Spinal cord (tissue), 10 donors: ENCODE data around the gene SRPX. TPM values are rescaled to one million over a fixed set of nuclear protein-coding genes. Genes with fewer than 3 reads are reported as not detected.

ENCODE experiments used
- DNase-seq, 6 donors: peaks; one replicate each; pipeline versions ENCODE4 v3.0.0 to v3.0.0-alpha.2; 2013 to 2015; ENCODE audit warnings: low spot score in 6 of 6, low read depth in 4 of 6
- H3K27ac ChIP-seq: one replicate; pipeline ENCODE4 v1.5.1; 2013; ENCODE audit warnings: low read depth, low read length, control low read depth
- H3K27me3 ChIP-seq: one replicate; pipeline ENCODE4 v1.6.1; 2013; ENCODE audit warnings: low read length; ENCODE audit not compliant: control insufficient read depth, insufficient read depth
- H3K36me3 ChIP-seq: one replicate; pipeline ENCODE4 v1.6.1; 2013; ENCODE audit warnings: low read length; ENCODE audit not compliant: control insufficient read depth, insufficient read depth
- H3K4me1 ChIP-seq: one replicate; pipeline ENCODE4 v1.6.1; 2013; ENCODE audit warnings: low read length; ENCODE audit not compliant: control insufficient read depth, insufficient read depth
- H3K4me3 ChIP-seq: one replicate; pipeline ENCODE4 v1.5.1; 2013; ENCODE audit warnings: low read depth, low read length, control low read depth
- H3K9me3 ChIP-seq: one replicate; pipeline ENCODE4 v1.6.1; 2013; ENCODE audit warnings: low read length; ENCODE audit not compliant: control insufficient read depth, insufficient read depth
- WGBS: methylation state at CpG from one replicate; pipeline ENCODE4 v1.1.5; 2013; ENCODE audit warnings: missing lambda C conversion rate; ENCODE audit not compliant: insufficient coverage; 5-methylcytosine and 5-hydroxymethylcytosine counted together
- polyA plus RNA-seq, 2 donors: library from polyadenylated mRNA; unstranded; fragments of 120-200 nt; gene quantifications; one replicate each; pipeline ENCODE4 v1.2.1, GENCODE V29; 2013; ENCODE audit not compliant: insufficient read length in 2 of 2
- total RNA-seq, 2 donors: library from RNA; depleted of rRNA in 1 of 2; stranded (reverse); fragments of 120-200 nt in 1 of 2; fragments of >200 nt in 1 of 2; gene quantifications; one replicate each; pipeline versions ENCODE4 v1.2.3 to v1.2.4, GENCODE V29; 2013 to 2014
- donor health status: healthy.

SRPX gene
- total and polyA plus RNA-seq, 4 donors = 7.3 to 41.8 (median 25.7) TPM

GRCh38 chrX:38103857-38104812 lies 116.5 kb downstream of the SRPX start:
- Histone ChIP-seq H3K27ac (no peak overlapping the region), H3K36me3 (no peaks in the 10 kb centered on the region), H3K27me3 (peaks cover 2% of the 10 kb centered on the region), H3K9me3 (peaks cover 5% of the 10 kb centered on the region), H3K4me3 (no peak overlapping the region), H3K4me1 (no peaks in the 10 kb centered on the region)
- no peak for DNase-seq
- 60% methylated on average over 1 of the region's 5 CpGs for WGBS

GRCh38 chrX:38102875-38103274 lies 117.8 kb downstream of the SRPX start:
- no peak for DNase-seq
- Histone ChIP-seq H3K4me1 (no peaks in the 10 kb centered on the region), H3K36me3 (no peaks in the 10 kb centered on the region), H3K27ac (no peak overlapping the region), H3K27me3 (peaks cover 2% of the 10 kb centered on the region), H3K9me3 (peaks cover 5% of the 10 kb centered on the region), H3K4me3 (no peak overlapping the region)
- no CpG with 5 or more reads among the region's 1 CpG for WGBS

DNA sequence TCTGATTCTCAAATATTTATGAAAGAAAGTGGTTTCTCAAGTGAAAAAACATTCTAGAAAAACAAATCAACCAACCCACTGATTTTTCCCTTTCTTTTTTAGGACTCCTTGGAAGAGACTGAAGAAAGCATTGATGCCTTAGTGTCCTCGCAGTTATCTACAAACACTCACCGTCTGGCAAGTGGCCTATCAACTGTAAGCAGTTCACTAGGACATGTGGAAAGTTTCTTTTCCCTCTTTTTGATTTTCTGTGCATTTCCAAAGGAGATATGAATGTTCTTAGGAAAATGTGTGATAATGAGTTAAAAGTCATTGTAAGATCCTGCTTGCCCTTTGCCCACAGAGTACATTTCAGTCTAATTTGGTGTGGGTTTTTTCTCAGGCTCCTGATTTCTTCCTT lies 118.4 kb downstream of the SRPX start:
- Histone ChIP-seq H3K27me3 (no peaks in the 10 kb centered on the region), H3K4me3 (no peak overlapping the region), H3K4me1 (no peaks in the 10 kb centered on the region), H3K36me3 (no peaks in the 10 kb centered on the region), H3K9me3 (peaks cover 5% of the 10 kb centered on the region), H3K27ac (no peak overlapping the region)
- DNase-seq = no peak
- 64% methylated on average over 2 of the region's 2 CpGs for WGBS

GRCh38 chrX:38099688-38100087 lies 121.0 kb downstream of the SRPX start:
- H3K4me3 ChIP-seq = no peak overlapping the region
- H3K27ac ChIP-seq = no peak overlapping the region
- peaks cover 5% of the 10 kb centered on the region for H3K9me3 ChIP-seq
- no peaks in the 10 kb centered on the region for H3K27me3 ChIP-seq
- H3K36me3 ChIP-seq = no peaks in the 10 kb centered on the region
- no peak for DNase-seq
- H3K4me1 ChIP-seq = no peaks in the 10 kb centered on the region

Other genes with a start within 250 kb of the SRPX start
- gene SYTL5, start 214.3 kb downstream of the SRPX start, total RNA-seq = 10 to 100 TPM; 11.9 to 12.8 TPM
- gene SYTL5, start 214.3 kb downstream of the SRPX start, polyA plus RNA-seq = 1 to 10 TPM; 4.7 to 4.9 TPM
- gene RPGR, start 106.6 kb upstream of the SRPX start, total RNA-seq = 10 to 100 TPM; 16.6 to 18.3 TPM
- gene RPGR, start 106.6 kb upstream of the SRPX start, polyA plus RNA-seq = 10 to 100 TPM; 12.7 to 13.4 TPM
- under 1 TPM; 0.22 to 0.30 TPM for gene OTC, start 131.7 kb upstream of the SRPX start, total RNA-seq
- under 1 TPM; 0.21 to 0.27 TPM for gene OTC, start 131.7 kb upstream of the SRPX start, polyA plus RNA-seq